ENCODE measurements around the gene CRYBB1. TPM values are rescaled to one million over a fixed set of nuclear protein-coding genes. Genes with fewer than 3 reads are reported as not detected.
A peak's percentile ranks its signal among the peaks of the same experiment; 100 is the strongest.

The CRYBB1 gene
- polyA plus RNA-seq (2013): not detected in 2 replicates

DNA sequence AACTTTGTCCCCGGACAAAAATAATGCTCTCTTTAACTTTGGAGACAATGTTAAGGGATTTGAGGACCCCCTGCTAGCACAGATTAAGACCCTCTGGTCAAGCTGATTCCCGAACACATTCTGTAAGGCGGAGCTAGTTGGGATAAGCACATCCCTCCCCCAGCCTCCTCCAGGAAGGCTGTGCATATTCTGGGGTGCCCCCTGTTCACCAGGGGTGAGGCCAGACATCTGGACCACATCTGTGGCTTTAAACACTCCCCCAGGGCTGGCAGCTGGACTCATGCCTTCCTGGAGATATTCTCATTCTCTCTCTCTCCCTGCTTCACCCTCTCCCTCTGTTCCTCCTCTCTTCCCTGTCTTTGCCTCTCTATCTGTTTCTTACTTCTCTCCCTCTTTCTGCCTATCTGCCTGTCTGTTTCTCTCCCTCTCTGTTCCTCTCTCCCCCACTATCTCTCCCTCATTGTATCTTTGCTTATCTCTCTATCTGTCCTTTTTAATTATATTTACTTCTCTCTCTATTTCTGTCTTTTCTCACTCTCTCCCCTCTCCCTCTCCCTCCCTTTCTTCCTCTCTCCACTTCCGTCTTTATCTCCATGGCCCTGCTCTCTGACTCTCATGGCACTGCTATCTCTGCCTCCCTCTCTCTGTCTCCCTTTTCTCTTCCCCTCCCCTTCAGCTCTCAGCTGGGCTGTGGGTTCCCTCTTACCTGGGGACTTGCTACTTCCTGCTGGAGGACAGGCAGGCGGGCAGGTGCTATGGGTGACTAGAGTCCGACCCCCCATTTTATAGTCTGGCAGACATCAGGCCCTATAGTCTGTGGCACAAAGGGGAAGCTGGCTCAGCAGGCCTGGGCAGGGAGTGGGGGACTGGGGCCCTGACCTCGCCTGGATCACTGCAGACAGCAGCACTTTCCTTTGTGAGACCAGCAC is at the start of gene CRYBB1:
CRYBB1 (minus strand) TSS at position 757 of the 929 bp plus-strand sequence. CDS start 1,708 bp downstream, outside the sequence.
- Histone ChIP-seq H3K36me3 (ENCODE audit: control insufficient read depth in 1 of 2, insufficient read depth in 2 of 2, low read length in 2 of 2) (no peaks in the 10 kb centered on the region), H3K14ac (ENCODE audit: low read length) (no peak within 1 kb of the TSS), H4K12ac (ENCODE audit: low read depth, low read length) (no peak within 1 kb of the TSS), H3K23ac (ENCODE audit: low read length) (no peak within 1 kb of the TSS), H3K9me3 (ENCODE audit: insufficient read depth, low read depth, low read length) (peaks cover 2% of the 10 kb centered on the region), H4K8ac (ENCODE audit: low read depth, low read length) (no peak within 1 kb of the TSS), H3K4ac (ENCODE audit: low read depth, low read length) (no peak within 1 kb of the TSS), H2BK12ac (ENCODE audit: low read length) (no peak within 1 kb of the TSS), H3K79me1 (ENCODE audit: low read length) (no peaks in the 10 kb centered on the region), H4K91ac (ENCODE audit: low read depth, low read length) (no peak within 1 kb of the TSS), H3K79me2 (ENCODE audit: control insufficient read depth, insufficient read depth, low read length, poor library complexity) (no peaks in the 10 kb centered on the region), H2BK120ac (ENCODE audit: insufficient read depth, low read length, poor library complexity) (no peak within 1 kb of the TSS), H3K4me2 (ENCODE audit: low read length) (no peak within 1 kb of the TSS), H3K27me3 (ENCODE audit: insufficient read depth, low read length) (no peaks in the 10 kb centered on the region), H3K4me3 (ENCODE audit: low read depth, low read length) (peak within 1 kb of the TSS; percentile 0), H2BK5ac (ENCODE audit: low read depth, low read length, poor library complexity) (no peak within 1 kb of the TSS), H2AFZ (ENCODE audit: insufficient read depth, low read length, poor library complexity) (no peak within 1 kb of the TSS), H3K18ac (ENCODE audit: low read length) (no peak within 1 kb of the TSS), H2AK5ac (ENCODE audit: low read length) (no peak within 1 kb of the TSS), H3K9ac (ENCODE audit: low read length) (no peak within 1 kb of the TSS), H3K27ac (ENCODE audit: low read depth, low read length) (no peak within 1 kb of the TSS), H3K4me1 (ENCODE audit: control insufficient read depth in 1 of 2, insufficient read depth in 2 of 2, low read length in 2 of 2) (no peaks in the 10 kb centered on the region)
- WGBS (ENCODE audit: extremely low coverage, insufficient coverage, insufficient read length): no CpG with 5 or more reads among the region's 7 CpGs
- no peak for DNase-seq

DNA sequence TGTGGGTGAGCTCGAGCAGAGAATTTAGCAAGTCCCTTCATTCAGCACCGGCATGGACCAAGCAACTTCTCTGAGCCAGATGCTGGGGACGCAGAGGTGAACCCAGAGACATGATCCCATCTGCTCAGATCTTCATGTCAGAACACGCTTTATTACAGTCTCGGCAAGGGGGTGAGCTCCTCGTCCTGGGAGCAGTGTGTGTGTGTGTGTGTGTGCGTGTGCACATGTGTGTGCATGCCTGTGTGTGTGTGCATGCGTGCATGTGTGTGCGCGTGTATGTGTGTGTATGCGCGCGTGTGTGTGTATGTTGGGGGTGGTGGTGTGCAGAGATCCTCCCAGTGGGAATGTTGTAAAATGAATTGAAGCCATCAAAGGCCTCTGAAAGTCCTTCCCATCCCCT is 49.3 kb upstream of the CRYBB1 start:
- Histone ChIP-seq H3K14ac (ENCODE audit: low read length) (no peak overlapping the region), H3K79me1 (ENCODE audit: low read length) (no peaks in the 10 kb centered on the region), H3K79me2 (ENCODE audit: control insufficient read depth, insufficient read depth, low read length, poor library complexity) (no peaks in the 10 kb centered on the region), H3K27me3 (ENCODE audit: insufficient read depth, low read length) (no peaks in the 10 kb centered on the region), H2BK120ac (ENCODE audit: insufficient read depth, low read length, poor library complexity) (no peak overlapping the region), H4K12ac (ENCODE audit: low read depth, low read length) (no peak overlapping the region), H3K4ac (ENCODE audit: low read depth, low read length) (no peak overlapping the region), H3K4me3 (ENCODE audit: low read depth, low read length) (no peak overlapping the region), H2AK5ac (ENCODE audit: low read length) (no peak overlapping the region), H4K8ac (ENCODE audit: low read depth, low read length) (no peak overlapping the region), H3K9ac (ENCODE audit: low read length) (no peak overlapping the region), H3K18ac (ENCODE audit: low read length) (no peak overlapping the region), H3K4me2 (ENCODE audit: low read length) (no peak overlapping the region), H2AFZ (ENCODE audit: insufficient read depth, low read length, poor library complexity) (no peak overlapping the region), H3K23ac (ENCODE audit: low read length) (no peak overlapping the region), H3K4me1 (ENCODE audit: control insufficient read depth in 1 of 2, insufficient read depth in 2 of 2, low read length in 2 of 2) (peaks cover 0 to 2% of the 10 kb centered on the region in 2 experiments), H3K27ac (ENCODE audit: low read depth, low read length) (no peak overlapping the region), H3K36me3 (ENCODE audit: control insufficient read depth in 1 of 2, insufficient read depth in 2 of 2, low read length in 2 of 2) (no peaks in the 10 kb centered on the region), H3K9me3 (ENCODE audit: insufficient read depth, low read depth, low read length) (no peaks in the 10 kb centered on the region), H2BK12ac (ENCODE audit: low read length) (no peak overlapping the region), H4K91ac (ENCODE audit: low read depth, low read length) (no peak overlapping the region), H2BK5ac (ENCODE audit: low read depth, low read length, poor library complexity) (no peak overlapping the region)
- no CpG with 5 or more reads among the region's 13 CpGs for WGBS (ENCODE audit: extremely low coverage, insufficient coverage, insufficient read length)
- DNase-seq: no peak

DNA sequence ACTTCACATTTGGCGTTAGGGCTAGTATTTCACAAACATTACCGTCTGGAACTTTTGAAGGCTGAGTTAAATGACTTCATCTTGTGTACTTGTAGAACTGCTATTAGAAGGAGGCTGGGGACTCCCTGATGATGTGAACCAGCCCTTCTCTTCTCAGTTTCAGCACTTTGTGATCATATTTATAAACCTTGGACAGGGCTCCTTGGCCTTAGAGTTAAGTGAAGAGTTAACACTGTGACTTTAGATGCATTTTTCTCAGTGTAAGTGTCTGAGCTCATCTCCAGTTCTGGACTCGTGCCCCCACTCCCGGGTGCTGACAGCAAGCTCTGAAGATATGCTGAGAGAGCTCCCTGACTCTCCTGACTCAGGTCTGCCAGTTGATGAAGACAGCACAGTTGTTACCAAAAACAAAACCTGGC is 48.0 kb upstream of the CRYBB1 start:
- no peak for DNase-seq
- H3K79me2 ChIP-seq (ENCODE audit: control insufficient read depth, insufficient read depth, low read length, poor library complexity): no peaks in the 10 kb centered on the region
- H2AFZ ChIP-seq (ENCODE audit: insufficient read depth, low read length, poor library complexity): no peak overlapping the region
- WGBS (ENCODE audit: extremely low coverage, insufficient coverage, insufficient read length): no CpG with 5 or more reads among the region's 4 CpGs
- H3K18ac ChIP-seq (ENCODE audit: low read length): no peak overlapping the region
- H4K8ac ChIP-seq (ENCODE audit: low read depth, low read length): no peak overlapping the region
- H2BK12ac ChIP-seq (ENCODE audit: low read length): no peak overlapping the region
- no peaks in the 10 kb centered on the region for H3K4me1 ChIP-seq (ENCODE audit: control insufficient read depth in 1 of 2, insufficient read depth in 2 of 2, low read length in 2 of 2)
- no peak overlapping the region for H3K23ac ChIP-seq (ENCODE audit: low read length)
- H4K12ac ChIP-seq (ENCODE audit: low read depth, low read length): no peak overlapping the region
- H3K27ac ChIP-seq (ENCODE audit: low read depth, low read length): no peak overlapping the region
- no peak overlapping the region for H2AK5ac ChIP-seq (ENCODE audit: low read length)
- H3K14ac ChIP-seq (ENCODE audit: low read length): no peak overlapping the region
- H3K79me1 ChIP-seq (ENCODE audit: low read length): no peaks in the 10 kb centered on the region
- H2BK5ac ChIP-seq (ENCODE audit: low read depth, low read length, poor library complexity): no peak overlapping the region
- no peaks in the 10 kb centered on the region for H3K9me3 ChIP-seq (ENCODE audit: insufficient read depth, low read depth, low read length)
- H3K36me3 ChIP-seq (ENCODE audit: control insufficient read depth in 1 of 2, insufficient read depth in 2 of 2, low read length in 2 of 2): no peaks in the 10 kb centered on the region
- no peak overlapping the region for H3K9ac ChIP-seq (ENCODE audit: low read length)
- no peak overlapping the region for H3K4me3 ChIP-seq (ENCODE audit: low read depth, low read length)
- H4K91ac ChIP-seq (ENCODE audit: low read depth, low read length): no peak overlapping the region
- H3K27me3 ChIP-seq (ENCODE audit: insufficient read depth, low read length): no peaks in the 10 kb centered on the region
- no peak overlapping the region for H3K4me2 ChIP-seq (ENCODE audit: low read length)
- H3K4ac ChIP-seq (ENCODE audit: low read depth, low read length): no peak overlapping the region
- no peak overlapping the region for H2BK120ac ChIP-seq (ENCODE audit: insufficient read depth, low read length, poor library complexity)

DNA sequence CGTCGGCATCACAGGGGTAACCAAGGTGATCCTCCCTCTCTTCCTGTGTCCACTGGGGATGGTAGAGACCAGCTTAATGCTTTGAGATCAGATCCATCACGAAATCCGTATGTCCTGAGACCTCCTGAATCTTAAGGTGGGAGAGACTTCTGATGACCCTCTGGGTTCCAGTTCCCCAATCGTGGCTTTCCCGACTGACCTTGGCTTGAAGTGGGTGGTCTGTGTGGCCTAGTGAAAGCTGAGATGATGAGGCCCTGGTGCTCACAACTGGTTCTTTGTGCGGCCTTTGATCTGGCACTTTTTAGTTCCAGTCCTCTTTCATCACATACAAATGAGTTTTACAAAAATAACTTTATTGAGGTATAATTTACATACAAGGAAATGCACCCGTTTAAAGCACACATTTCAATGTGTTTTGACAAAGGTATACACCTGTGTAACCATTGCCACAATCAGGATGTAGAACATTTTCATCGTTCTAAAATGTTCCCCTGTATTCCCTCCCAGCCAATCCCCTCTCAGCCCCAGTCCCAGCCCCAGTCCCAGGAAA is 45.6 kb upstream of the CRYBB1 start:
- Histone ChIP-seq H3K36me3 (ENCODE audit: control insufficient read depth in 1 of 2, insufficient read depth in 2 of 2, low read length in 2 of 2) (no peaks in the 10 kb centered on the region), H3K14ac (ENCODE audit: low read length) (no peak overlapping the region), H3K4me3 (ENCODE audit: low read depth, low read length) (no peak overlapping the region), H4K12ac (ENCODE audit: low read depth, low read length) (no peak overlapping the region), H2BK5ac (ENCODE audit: low read depth, low read length, poor library complexity) (no peak overlapping the region), H3K23ac (ENCODE audit: low read length) (no peak overlapping the region), H2AFZ (ENCODE audit: insufficient read depth, low read length, poor library complexity) (no peak overlapping the region), H2AK5ac (ENCODE audit: low read length) (no peak overlapping the region), H3K4me2 (ENCODE audit: low read length) (no peak overlapping the region), H3K9me3 (ENCODE audit: insufficient read depth, low read depth, low read length) (no peaks in the 10 kb centered on the region), H3K27me3 (ENCODE audit: insufficient read depth, low read length) (peaks cover 2% of the 10 kb centered on the region), H3K4me1 (ENCODE audit: control insufficient read depth in 1 of 2, insufficient read depth in 2 of 2, low read length in 2 of 2) (peaks cover 3 to 4% of the 10 kb centered on the region in 2 experiments), H4K91ac (ENCODE audit: low read depth, low read length) (no peak overlapping the region), H2BK12ac (ENCODE audit: low read length) (no peak overlapping the region), H3K79me2 (ENCODE audit: control insufficient read depth, insufficient read depth, low read length, poor library complexity) (no peaks in the 10 kb centered on the region), H3K9ac (ENCODE audit: low read length) (no peak overlapping the region), H3K27ac (ENCODE audit: low read depth, low read length) (no peak overlapping the region), H4K8ac (ENCODE audit: low read depth, low read length) (no peak overlapping the region), H3K18ac (ENCODE audit: low read length) (no peak overlapping the region), H2BK120ac (ENCODE audit: insufficient read depth, low read length, poor library complexity) (no peak overlapping the region), H3K4ac (ENCODE audit: low read depth, low read length) (no peak overlapping the region), H3K79me1 (ENCODE audit: low read length) (no peaks in the 10 kb centered on the region)
- no CpG with 5 or more reads among the region's 9 CpGs for WGBS (ENCODE audit: extremely low coverage, insufficient coverage, insufficient read length)
- no peak for DNase-seq
